Measurements from ENCODE around the gene SV2C.

The SV2C gene

DNA sequence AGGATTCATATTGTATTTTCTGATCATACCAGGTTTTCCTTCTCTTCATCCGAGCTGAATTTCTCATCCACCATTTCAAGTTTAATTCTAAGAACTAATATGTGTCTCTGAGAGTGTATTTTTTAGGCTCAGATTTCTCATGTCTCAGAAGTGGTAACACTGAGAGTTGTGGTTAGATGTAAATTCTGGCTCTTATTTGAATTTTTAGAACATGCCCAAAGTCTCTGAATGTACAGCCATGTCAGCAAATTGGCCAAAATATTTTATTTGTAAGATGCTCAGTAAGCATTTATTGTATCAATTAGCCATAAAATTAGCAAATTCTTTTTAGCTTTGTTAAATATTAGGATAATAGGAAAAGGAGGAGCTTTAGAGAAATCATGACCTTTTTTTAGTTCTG, 16.6 kb downstream of the SV2C start:
- DNase-seq = no peak

DNA sequence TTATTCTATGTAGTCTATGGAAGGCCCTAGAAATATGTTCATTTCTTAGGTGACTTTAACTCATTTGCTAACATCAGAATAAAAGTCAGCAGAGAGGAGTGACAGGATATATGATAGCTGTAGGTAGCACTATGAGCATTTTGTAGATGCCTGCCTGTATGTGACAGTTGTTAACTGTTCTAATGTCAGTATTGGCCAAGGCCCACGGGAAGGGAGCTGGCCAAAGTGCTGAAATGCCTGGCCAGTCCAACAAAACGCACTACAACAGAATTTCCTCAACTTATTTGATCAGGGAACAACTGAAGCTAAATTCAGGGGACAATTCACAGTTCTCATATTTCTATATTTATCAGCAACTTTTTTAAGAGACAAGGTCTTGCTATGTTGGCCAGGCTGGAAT, 20.8 kb downstream of the SV2C start:
- no peak for DNase-seq

DNA sequence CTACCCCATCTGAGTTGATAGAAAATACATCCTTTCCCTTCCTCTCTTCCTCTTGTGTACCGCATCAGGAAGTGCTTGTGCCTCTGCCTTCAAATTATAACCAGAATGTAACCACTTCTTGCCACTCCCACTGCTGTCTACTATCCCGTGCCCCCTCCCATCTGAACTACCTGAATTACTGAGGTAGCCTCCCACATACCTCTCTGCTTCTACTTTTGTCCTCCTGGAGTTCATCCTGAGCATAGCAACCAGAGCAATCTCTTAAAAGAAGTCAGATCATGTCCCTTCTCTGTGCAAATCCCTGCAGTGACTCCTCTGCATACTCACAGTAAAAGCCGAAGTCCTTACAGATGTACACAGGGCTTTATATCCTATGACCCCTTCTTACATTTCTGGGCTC, 23.0 kb downstream of the SV2C start:
- no peak for DNase-seq

DNA sequence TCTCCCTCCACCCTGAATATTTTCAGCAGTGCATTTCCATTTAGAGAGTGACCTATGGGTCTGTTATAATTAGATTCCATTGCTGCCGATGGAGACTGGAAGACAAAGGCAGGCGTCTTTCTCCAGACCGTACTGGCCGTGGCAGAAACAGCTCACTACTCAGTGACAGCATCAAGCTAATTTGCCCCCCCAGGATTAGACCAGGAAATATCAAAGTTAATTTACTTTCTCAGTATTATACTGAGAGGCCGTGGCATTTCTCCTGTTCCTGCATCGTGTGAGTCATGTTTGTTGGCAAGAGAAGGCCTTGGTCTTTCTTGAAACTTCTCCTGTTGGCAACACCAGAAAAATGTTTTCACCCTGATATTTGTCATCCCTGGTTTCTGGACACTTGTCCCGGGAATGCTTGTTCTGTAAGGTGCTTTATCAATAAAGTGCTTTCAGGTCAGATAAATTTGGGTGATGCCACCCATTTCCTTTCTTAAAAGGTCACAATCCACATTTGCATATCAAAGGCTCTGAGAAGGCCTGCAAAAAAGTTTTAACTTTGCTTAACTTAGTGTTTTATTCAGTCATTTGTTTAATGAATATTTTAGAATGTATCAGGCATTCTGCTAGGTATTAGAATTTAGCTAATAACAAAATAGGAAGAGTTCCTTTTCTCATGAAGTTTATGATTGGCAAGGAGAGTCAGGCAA, 28.4 kb downstream of the SV2C start:
- DNase-seq = no peak

DNA sequence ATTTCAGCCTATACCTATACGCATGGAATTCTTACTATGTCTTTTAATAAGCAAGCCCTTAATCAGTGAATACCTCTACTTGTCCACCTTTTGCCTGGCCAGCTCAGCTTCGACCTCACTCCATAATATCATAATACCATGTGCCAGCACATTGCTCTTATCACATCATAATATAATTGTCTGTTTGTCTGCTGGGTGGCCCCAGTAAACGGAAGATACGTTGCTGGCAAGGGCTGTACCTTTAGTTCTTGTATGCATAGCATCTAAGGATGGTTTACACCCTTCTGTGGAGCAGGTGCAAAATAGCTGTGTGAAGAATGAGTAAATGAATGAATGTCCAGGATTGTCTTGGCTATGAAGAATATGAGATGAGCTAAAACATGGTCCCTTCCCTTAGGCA, 29.9 kb downstream of the SV2C start:
- no peak for DNase-seq

DNA sequence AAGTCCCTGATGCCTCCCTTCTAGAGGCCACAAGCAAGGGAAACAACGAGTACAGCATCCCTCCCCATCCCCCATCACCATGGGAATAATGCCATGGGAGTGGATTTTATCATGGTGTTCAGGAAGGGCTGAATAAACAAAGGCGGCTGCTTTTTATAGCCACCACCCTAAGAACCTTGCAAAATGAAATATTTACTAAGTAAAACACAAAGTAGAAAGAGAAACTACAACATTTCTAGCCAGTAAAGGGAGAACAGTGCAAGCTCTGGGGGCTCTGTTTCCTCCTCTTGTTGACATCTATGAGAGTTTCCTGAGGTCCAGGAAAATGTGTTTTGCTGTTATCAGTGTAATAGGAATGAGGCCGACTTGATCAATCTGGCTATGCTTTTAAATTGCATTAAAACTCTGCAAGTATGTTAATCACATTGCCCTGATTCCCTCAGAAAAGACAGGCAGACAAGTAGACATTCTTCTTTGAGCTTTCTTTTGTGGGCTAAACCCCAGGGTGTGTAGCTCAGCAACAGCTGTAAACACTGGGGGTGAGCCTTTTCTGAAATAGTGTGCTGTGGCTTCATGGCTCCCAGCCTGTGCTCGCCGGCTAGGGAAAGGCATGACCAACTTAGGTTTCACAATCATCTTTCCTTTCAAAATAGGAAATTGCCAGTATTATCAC, 31.1 kb downstream of the SV2C start:
- DNase-seq = no peak

DNA sequence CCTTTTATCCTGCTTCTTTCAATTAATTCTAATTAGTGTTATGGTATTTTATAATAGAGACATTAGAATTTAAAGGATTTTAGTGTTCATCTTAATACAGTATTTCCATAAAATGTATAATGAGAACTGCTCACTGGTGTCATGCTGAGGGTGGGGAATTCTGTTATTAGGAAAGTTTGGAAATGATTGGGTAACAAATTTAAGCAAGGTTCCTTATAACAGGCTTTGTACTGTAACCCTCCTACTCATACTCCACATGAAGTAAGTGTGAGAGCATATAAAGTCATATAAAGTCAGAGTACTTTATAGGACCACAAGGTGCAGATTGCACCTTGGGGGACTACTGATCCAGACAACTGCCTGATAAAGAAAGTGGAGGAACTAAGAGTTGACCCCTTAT, 42.2 kb downstream of the SV2C start:
- DNase-seq = no peak

DNA sequence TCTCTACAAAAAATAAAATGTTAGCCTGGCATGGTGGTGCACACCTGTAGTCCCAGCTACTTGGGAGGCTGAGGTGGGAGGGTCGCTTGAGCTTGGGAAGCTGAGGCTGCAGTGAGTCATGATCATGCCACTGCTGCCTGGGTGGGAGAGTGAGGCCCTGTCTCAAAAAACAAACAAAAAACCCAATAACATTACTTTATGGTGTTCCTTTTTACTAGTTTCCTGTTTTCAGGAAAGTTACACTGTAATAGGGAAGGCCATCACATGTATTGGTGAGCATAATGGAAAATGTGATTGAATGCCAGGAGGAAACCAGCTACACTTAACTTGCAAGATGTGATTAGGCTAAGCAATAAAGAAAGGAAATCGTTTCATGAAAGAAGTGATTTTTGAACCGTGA, 42.7 kb downstream of the SV2C start:
- no peak for DNase-seq

DNA sequence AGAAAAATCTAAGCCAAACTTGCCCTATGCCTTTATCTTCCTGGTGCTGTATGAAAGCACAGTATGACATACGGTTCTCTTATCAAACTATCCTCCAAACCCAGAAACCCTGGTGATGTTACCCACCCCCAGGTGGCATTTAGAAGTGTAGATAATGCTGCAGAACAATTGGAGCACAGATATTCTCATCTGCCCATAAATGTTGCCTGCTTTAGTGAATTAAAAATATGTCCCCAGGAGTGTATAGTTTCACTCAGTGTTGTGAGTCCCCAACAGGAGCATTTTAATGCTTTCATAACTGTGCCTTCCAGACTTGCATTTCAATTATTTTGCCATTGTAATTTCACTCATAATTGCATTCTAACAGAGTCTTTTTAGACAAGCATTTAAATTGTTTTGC, 50.8 kb downstream of the SV2C start:
- no peak for DNase-seq

DNA sequence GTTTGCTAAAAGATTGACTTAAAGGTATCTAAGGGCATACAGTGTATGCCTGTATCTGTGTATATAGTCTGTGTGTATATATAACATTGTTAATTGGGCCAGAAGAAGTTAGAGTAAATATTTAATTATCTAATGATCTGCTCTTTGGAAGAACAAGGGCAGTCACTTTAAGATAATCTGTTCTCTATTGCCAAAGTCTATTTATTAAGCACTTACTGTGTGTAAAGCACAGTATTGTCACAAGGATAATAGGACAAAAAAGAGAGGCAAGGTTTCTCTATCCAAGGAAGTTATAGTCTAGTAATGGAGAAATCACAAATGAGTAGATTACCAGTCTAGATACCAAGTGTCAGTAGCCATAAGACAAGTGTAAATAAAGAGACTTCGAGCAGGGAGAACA, 51.5 kb downstream of the SV2C start:
- DNase-seq = no peak

DNA sequence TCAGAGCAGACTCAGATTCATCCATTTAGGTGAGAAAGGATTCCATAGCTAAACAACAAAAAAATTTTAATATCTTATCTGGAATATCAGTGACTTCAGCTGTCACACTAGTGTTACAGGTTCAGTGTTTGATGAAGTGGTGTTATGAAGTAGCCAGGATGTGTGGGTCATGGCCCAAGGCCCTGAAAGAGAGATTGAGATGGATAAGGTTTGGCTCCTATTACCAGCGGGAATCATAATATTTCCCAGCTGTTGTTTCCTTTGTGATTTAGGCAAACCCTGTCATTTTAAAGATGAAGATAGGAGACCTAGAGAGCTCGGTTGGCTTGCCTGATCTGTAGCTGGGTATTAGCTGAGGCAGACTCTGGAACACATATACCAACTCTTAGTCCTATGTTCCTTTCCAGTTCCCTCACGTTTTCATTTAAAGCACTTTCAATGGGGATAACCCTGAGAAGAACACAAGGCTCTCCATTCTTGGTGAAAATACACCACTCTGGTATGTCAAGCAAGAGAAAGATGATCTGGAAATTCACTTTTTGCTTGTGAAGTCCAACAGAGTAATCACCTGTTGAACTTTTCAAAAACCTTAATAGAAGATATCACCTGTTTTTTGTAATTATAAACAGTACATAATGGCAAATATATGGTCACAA, 54.8 kb downstream of the SV2C start:
- DNase-seq = no peak

DNA sequence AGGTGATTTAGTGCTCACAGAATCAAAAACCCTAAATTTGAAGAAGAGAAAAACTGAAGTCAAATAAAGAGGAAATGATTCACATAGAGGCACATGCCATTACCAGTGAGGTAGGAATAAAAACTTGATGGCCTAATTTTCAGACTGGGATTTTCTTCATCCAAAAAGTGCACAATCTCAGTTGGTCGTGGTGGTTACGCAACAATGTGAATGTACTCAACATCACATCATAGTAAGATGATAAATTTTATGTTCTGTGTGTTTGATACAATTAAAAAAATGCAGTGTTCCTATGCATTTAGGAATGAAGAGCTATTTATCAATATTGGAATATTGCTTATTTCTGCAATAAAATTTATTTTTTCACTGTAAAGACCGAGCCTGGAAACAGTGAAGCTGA, 60.7 kb downstream of the SV2C start:
- no peak for DNase-seq

DNA sequence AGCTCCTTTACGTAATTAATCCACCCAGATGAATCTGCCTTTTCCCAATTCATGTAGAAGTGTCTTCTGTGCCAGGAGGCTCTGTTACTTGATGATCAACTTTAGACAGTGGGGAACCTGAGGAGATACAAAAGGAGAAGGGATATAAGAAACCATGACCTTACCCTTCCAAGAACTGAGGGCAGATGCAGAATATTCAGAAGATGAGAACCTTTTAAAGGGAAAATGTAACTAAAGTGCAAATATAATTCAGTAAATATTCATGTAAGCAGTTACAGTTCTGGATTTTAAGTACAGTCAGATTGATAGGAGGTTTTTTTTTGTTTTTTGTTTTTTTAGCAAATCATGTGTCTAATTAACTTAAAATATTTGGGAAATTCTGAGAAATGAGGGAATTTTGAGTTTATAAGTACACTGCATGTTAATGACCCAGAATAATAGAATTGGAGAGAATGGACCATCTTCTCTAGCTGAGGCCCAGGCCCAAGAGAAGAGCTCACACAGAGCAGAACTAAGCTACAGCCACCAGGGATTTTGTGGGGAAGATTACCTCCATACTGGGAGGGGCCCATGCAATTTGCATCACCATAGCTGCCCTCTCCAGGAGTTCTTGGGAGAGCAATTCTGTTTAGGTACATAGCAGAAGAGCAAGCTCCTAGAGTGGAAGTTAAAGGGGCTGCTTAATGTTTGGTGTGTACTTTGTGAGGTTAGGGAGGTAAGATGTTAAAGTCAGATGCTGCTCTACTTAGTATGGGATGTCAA, 61.5 kb downstream of the SV2C start:
- DNase-seq = no peak

DNA sequence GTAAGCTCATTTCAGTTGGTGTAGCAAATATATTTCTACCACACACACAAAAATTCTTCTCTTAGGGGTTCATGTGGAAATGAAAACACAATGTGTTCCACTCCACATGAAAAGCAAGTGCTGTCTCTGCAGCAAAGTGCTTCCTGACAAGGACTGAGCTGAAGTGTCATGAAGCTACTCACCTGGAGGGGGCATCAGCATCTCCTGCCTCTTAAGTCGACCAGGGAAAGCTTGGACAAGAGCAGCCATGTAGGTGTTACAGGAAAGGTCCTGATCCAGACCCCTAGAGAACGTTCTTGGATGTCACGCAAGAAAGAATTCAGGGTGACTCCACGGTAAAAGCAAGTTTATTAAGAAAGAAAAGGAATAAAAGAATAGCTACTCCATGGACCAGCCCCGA, 62.8 kb downstream of the SV2C start:
- DNase-seq = no peak

DNA sequence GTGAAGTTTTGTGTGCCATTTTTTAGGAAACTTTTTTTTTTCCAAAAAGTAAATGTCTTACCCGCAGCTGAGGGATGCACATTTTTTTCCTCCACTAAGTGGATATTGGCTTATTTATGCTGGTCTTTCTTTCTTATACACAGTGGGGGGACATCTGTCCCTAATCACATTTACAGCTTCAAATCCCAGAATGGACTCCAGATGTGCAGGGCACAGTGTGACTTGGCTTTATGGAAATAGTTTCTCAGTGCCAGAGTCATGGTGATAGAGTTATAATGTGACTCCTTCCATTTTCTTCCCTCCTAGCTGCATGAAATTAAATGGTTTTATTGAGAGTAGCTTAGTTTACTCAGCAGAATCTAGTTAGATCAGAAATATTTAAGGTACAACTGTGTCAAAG, 66.5 kb downstream of the SV2C start:
- no peak for DNase-seq

DNA sequence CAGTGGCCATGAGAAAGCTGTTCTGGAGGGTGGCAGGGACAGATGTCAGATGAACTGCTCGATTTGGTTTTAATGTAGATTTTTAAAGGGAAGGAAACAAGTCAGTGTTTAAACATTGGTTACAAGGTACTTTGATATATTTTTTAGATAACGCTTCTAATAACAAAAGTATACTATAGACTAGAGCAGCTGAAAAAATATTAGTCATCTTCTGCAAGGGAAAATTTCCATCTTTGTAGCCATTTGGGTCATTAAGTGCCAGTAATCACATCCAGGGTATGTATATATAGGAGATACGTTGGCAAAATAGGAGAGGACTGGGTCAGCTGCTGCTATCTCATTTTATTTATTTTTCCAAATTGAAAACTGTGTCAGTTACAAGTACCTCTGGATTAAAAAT, 69.0 kb downstream of the SV2C start:
- DNase-seq = no peak

DNA sequence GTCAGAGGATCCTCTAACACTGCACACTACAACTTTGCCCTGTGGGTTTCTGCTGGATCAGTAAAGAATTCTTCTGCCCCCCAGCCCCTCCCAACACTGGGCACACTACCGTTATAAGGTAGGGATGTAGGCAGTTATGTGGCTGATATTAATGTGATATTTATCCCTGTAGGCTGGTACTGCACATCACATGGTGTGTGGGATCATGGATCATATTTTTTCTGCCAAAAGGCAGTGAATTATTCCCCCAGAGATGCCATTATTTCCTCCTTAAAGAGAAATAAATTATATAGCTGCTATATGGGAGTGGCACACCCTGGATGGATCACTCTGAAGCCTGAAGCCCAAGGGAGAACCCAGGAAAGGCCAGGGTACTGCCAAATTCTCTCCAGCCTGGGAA, 69.5 kb downstream of the SV2C start:
- DNase-seq = no peak

DNA sequence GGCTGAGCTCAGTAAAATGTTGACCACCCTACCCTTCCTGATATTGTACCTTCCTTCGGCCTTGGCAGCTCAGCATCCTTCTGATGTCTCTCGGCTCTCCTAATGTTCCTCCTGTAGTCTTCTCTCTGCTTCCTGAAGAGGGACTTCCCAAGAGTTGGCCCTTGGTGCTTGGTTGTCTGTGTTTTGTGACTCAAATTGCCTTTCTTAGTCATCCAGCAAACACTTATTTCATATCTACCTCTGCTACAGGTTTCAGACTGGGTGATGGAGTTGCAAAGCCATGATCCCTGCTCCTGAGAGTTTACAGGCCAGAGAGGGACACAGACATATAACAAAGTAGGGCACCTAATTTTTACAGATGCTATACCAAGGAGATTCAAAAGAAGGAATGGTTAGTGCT, 70.1 kb downstream of the SV2C start:
- DNase-seq = no peak

DNA sequence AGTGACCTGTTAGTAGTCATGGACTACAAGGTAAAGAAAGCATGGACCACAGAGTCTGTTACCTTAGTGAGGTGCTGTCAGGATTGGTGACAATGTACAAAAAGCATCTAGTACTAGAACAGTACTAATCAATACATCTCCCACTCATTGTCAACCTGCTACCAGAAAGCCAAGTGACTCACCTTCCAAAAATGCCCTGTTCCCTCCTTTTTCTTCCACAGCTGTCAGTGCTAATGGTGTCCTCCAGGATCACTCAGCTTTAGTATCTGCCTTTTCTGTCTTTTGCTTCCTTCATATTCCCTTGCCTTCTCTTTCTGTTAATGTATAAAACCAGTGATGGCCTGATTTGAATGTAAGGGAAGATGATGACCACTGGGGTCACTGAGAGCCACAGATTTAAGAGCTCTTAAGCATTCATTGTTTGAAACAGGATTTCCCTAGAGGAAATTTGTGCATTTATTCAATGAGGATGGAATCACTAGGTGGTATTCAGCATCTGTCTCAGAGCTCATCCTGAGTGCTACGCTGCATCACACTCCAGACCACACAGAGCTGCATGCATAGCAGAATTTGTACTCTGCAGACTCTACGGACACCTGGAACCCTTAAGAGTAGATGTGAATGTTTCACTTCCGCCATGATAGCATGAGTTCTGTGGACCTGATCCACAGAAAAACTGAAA, 71.0 kb downstream of the SV2C start:
- DNase-seq = no peak

DNA sequence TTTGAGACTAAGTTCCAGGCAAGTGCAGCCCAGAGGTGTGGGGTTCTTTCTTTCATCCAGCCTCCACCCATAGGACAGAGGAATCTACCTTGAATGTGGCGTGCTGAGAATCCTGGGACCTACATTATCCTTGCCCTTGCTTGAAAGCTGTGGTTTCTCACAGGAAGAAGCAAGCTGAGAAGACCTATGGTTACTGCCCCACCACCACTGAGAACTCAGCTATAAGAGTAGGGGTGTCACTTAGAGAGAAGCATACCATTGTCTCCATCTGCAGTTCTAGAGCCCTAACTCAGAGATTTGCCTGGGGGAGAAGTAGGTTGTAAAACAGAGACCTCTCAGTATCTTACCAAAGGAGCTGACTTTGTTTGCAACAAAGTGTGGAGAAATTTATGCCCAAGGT, 72.4 kb downstream of the SV2C start:
- no peak for DNase-seq

DNA sequence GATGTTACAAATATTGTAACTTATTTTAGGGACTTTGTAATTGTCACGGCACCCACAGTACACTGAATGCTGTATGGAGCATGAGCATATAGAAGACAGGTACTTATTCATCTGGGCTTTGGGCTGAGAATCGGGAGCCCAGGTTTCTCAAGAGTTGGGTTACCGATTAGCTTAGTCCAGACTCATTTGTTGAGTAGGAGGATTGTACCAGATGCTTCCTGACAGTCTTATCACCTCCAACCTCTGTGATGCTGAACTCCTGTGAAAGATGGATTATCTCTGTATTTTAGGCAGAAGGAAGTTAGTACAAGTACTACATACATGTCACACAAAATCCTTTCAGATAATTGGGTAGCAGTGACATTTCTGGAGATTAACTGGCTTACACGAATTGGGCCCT, 79.2 kb downstream of the SV2C start:
- DNase-seq = no peak

DNA sequence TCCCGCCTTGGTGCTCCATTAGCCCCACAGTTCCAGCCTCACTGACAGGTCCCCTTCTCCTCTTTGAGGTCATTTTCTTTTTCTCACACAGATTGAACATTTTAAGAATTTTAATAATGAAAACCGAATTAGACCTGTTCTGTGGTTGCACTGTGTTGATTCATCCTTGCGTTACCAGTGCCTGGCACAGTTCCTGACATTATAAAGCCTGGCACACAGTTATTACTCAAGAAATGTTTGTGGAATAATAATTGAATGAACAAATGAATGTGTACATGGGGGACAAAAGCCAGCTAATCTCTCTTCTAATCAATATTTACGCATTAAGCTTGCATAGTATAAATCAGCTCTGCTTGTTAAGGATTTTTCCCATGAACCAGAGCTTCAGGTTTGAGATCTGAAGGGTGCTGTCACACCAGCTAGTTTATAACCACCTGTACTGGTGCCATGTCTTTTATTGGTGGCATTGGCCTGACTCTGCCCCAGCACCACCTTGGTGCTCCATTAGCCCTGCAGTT, 80.0 kb downstream of the SV2C start:
- no peak for DNase-seq

DNA sequence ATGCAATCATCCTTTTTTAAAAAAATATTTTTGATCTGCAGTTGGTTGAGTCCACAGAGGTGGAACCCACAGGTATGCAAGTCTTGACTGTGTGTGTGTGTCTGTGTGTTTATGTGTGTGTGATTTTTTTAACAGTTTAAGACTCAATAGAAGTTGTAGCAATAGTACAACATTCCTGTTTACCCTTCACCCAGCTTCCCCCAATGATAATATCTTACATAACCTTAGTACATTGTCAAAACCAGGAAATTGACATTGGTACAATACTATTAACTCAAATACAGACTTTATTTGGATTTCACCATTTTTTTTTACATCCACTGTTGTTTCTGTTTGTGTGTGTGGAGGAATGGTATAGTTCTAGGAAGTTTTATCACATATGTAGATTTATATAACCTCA, 81.8 kb downstream of the SV2C start:
- no peak for DNase-seq

Measured in central memory CD4-positive, alpha-beta T cell (primary cell).